ENCODE results near the gene RER1. TPM values are rescaled to one million over a fixed set of nuclear protein-coding genes. Genes with fewer than 3 reads are reported as not detected.

RER1 gene
- total and polyA plus RNA-seq, 11 donors: 43.3 to 124 (median 78.3) TPM

- Histone ChIP-seq H3K27ac (no peak overlapping the region), H3K9me3 (no peaks in the 10 kb centered on the region), H3K36me3 (peaks cover 0 to 96% (median 88%) of the 10 kb centered on the region in 9 donors), H3K4me1 (peaks cover 0 to 16% (median 3%) of the 10 kb centered on the region in 12 donors), H3K27me3 (no peaks in the 10 kb centered on the region), H3K4me3 (no peak overlapping the region)
- no peak for DNase-seq
- TF ChIP-seq CTCF (IDR thresholded peaks at IDR 0.05): no peak
- no peak for TF ChIP-seq POLR2A (IDR thresholded peaks at IDR 0.05)
- intact Hi-C loops (cut with DNase I): no loop called here
- 86 to 93% (median 91%) methylated on average over 7 of the region's 7 CpGs for WGBS, 4 donors
- no peak for ATAC-seq
Measured at GRCh38 chr1:2398871-2399270, 7.2 kb downstream of the RER1 start.

- intact Hi-C loops (cut with DNase I): no loop called here
- DNase-seq: no peak
- TF ChIP-seq CTCF (IDR thresholded peaks at IDR 0.05) (no peak), POLR2A (IDR thresholded peaks at IDR 0.05) (no peak)
- Histone ChIP-seq H3K4me1 (peaks cover 0 to 4% (median 0%) of the 10 kb centered on the region in 12 donors), H3K9me3 (no peaks in the 10 kb centered on the region), H3K27me3 (no peaks in the 10 kb centered on the region), H3K36me3 (peaks cover 0 to 97% (median 96%) of the 10 kb centered on the region in 9 donors), H3K27ac (no peak overlapping the region), H3K4me3 (no peak overlapping the region)
- 89 to 92% (median 92%) methylated on average over 16 to 22 of the region's 22 CpGs for WGBS, 4 donors
- no peak for ATAC-seq
Measured at GRCh38 chr1:2399890-2400575, 8.4 kb downstream of the RER1 start.

- 91 to 92% (median 91%) methylated on average over 10 of the region's 10 CpGs for WGBS, 4 donors
- H3K27ac ChIP-seq: no peak overlapping the region
- H3K4me1 ChIP-seq: no peaks in the 10 kb centered on the region
- intact Hi-C loops (cut with DNase I): no loop called here
- DNase-seq (no peak), ATAC-seq (no peak)
- no peak overlapping the region for H3K4me3 ChIP-seq
- no peak for TF ChIP-seq CTCF (IDR thresholded peaks at IDR 0.05)
- TF ChIP-seq POLR2A (IDR thresholded peaks at IDR 0.05): no peak
- peaks cover 0 to 97% (median 96%) of the 10 kb centered on the region in 9 donors for H3K36me3 ChIP-seq
- H3K27me3 ChIP-seq: no peaks in the 10 kb centered on the region
- no peaks in the 10 kb centered on the region for H3K9me3 ChIP-seq
Measured at GRCh38 chr1:2400576-2400909, 8.9 kb downstream of the RER1 start.

GRCh38 chr1:2400950-2401649 lies 9.5 kb downstream of the RER1 start:
- DNase-seq: no peak
- peaks cover 0 to 97% (median 96%) of the 10 kb centered on the region in 9 donors for H3K36me3 ChIP-seq
- H3K4me1 ChIP-seq: no peaks in the 10 kb centered on the region
- H3K27ac ChIP-seq: no peak overlapping the region
- no peak for TF ChIP-seq POLR2A (IDR thresholded peaks at IDR 0.05)
- no peak for TF ChIP-seq CTCF (IDR thresholded peaks at IDR 0.05)
- H3K4me3 ChIP-seq: no peak overlapping the region
- intact Hi-C loops (cut with DNase I): no loop called here
- ATAC-seq: no peak
- no peaks in the 10 kb centered on the region for H3K9me3 ChIP-seq
- 87 to 93% (median 89%) methylated on average over 13 to 14 of the region's 14 CpGs for WGBS, 4 donors
- no peaks in the 10 kb centered on the region for H3K27me3 ChIP-seq

Data from heart left ventricle (tissue), 16 donors.